ENCODE measurements around the gene DEXI. TPM values are rescaled to one million over a fixed set of nuclear protein-coding genes. Genes with fewer than 3 reads are reported as not detected.

The DEXI gene
- total RNA-seq, 1 donor from 2014 or later: 67.5 TPM

GRCh38 chr16:10957771-10958482 lies 15.7 kb upstream of the DEXI start:
- no peak for TF ChIP-seq POLR2AphosphoS5 (IDR thresholded peaks at IDR 0.05; ENCODE audit: insufficient read depth in 1 of 2, low read depth in 1 of 2)
- TF ChIP-seq POLR2A (IDR thresholded peaks at IDR 0.05): no peak
- no peak for TF ChIP-seq CTCF (IDR thresholded peaks at IDR 0.05)
- intact Hi-C loops (cut with DNase I): no loop called here
- H3K27ac ChIP-seq: no peak overlapping the region

GRCh38 chr16:10954903-10955302 lies 12.6 kb upstream of the DEXI start:
- H3K4me1 ChIP-seq: peaks cover 22% of the 10 kb centered on the region
- H3K9me3 ChIP-seq: no peaks in the 10 kb centered on the region
- H3K27me3 ChIP-seq: no peaks in the 10 kb centered on the region
- no peak overlapping the region for H3K4me3 ChIP-seq
- no peak overlapping the region for H3K27ac ChIP-seq
- no peaks in the 10 kb centered on the region for H3K36me3 ChIP-seq
- TF ChIP-seq POLR2A (IDR thresholded peaks at IDR 0.05) (no peak), POLR2AphosphoS5 (IDR thresholded peaks at IDR 0.05; ENCODE audit: insufficient read depth in 1 of 2, low read depth in 1 of 2) (no peak), CTCF (IDR thresholded peaks at IDR 0.05) (no peak)
- intact Hi-C loops (cut with DNase I): no loop called here
- no peak for DNase-seq (ENCODE audit: extremely low spot score in 2 of 2)

More at GRCh38 chr16:10957771-10958482, 15.7 kb upstream of the DEXI start:
- Histone ChIP-seq H3K4me3 (no peak overlapping the region), H3K27me3 (no peaks in the 10 kb centered on the region), H3K4me1 (peaks cover 8% of the 10 kb centered on the region), H3K9me3 (no peaks in the 10 kb centered on the region), H3K36me3 (peaks cover 0 to 3% of the 10 kb centered on the region in 2 donors)
- no peak for DNase-seq (ENCODE audit: extremely low spot score in 2 of 2)

DNA sequence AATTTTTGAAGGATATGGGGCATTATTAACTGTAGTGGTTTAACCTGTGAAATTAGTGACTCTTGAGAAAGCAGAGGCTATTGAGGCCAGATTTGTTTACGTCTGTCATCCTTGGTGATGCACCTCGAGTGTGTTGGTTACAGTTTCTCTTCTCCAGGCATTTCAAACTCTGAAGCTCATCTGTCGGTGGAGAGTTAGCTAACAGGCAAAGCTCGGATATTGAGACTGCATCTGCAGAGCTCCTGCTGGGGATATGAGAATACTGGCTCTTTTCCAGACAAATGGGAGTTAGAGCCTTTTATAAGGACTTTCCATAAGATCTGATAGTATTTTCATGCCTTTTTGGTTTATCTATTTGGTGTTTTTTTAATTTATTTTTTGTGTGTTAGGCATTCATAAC lies 8.8 kb upstream of the DEXI start:
- no peaks in the 10 kb centered on the region for H3K27me3 ChIP-seq
- no peak overlapping the region for H3K27ac ChIP-seq
- no peak for TF ChIP-seq CTCF (IDR thresholded peaks at IDR 0.05)
- no peak for TF ChIP-seq POLR2AphosphoS5 (IDR thresholded peaks at IDR 0.05; ENCODE audit: insufficient read depth in 1 of 2, low read depth in 1 of 2)
- no peak for TF ChIP-seq POLR2A (IDR thresholded peaks at IDR 0.05)
- intact Hi-C loops (cut with DNase I): no loop called here
- DNase-seq (ENCODE audit: extremely low spot score in 2 of 2): no peak
- H3K4me3 ChIP-seq: no peak overlapping the region
- H3K36me3 ChIP-seq: no peaks in the 10 kb centered on the region
- H3K9me3 ChIP-seq: no peaks in the 10 kb centered on the region
- peaks cover 47% of the 10 kb centered on the region for H3K4me1 ChIP-seq

GRCh38 chr16:10950393-10950792 lies 8.1 kb upstream of the DEXI start:
- Histone ChIP-seq H3K9me3 (no peaks in the 10 kb centered on the region), H3K36me3 (no peaks in the 10 kb centered on the region), H3K27ac (no peak overlapping the region), H3K27me3 (no peaks in the 10 kb centered on the region), H3K4me3 (no peak overlapping the region), H3K4me1 (peaks cover 53% of the 10 kb centered on the region)
- TF ChIP-seq POLR2A (IDR thresholded peaks at IDR 0.05) (no peak), CTCF (IDR thresholded peaks at IDR 0.05) (no peak), POLR2AphosphoS5 (IDR thresholded peaks at IDR 0.05; ENCODE audit: insufficient read depth in 1 of 2, low read depth in 1 of 2) (no peak)
- intact Hi-C loops (cut with DNase I): no loop called here
- DNase-seq (ENCODE audit: extremely low spot score in 2 of 2): no peak

DNA sequence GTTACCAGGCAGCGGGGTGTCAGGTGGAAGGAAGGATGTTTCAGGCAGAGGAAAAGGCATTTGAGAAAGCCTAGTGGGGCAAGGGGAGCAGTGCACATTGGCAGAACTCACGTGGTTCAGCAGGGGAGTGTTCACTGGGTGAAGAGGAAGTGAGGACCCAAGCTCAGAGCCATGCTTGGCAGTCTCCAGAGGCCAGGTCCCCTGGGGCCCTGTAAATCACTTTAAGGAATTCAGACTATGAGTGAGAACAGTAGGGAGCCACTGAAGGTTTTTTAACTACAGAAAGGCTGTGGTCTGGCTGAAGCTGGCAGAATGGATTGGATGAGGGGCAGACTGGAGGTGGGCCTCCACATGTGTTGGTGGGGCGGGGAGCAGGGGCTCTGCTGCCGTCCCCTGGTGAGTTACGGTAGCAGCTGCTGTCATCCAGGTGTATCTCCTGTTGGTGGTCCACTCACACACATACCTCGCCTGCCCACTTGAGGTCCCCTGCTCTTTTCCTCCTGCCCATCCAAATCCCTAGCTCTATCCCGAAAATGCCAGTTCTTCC lies 7.2 kb upstream of the DEXI start:
- intact Hi-C loops (cut with DNase I): no loop called here
- H3K27me3 ChIP-seq: no peaks in the 10 kb centered on the region

More for the DNA sequence above, 7.2 kb upstream of the DEXI start:
- peaks cover 57% of the 10 kb centered on the region for H3K4me1 ChIP-seq
- DNase-seq (ENCODE audit: extremely low spot score in 2 of 2): no peak
- H3K36me3 ChIP-seq: no peaks in the 10 kb centered on the region
- H3K4me3 ChIP-seq: no peak overlapping the region
- no peaks in the 10 kb centered on the region for H3K9me3 ChIP-seq
- TF ChIP-seq CTCF (IDR thresholded peaks at IDR 0.05) (no peak), POLR2AphosphoS5 (IDR thresholded peaks at IDR 0.05; ENCODE audit: insufficient read depth in 1 of 2, low read depth in 1 of 2) (no peak), POLR2A (IDR thresholded peaks at IDR 0.05) (no peak)
- no peak overlapping the region for H3K27ac ChIP-seq
